Esophagus muscularis mucosa (tissue), 4 donors: ENCODE measurements around the gene PCGF5. TPM values are rescaled to one million over a fixed set of nuclear protein-coding genes. Genes with fewer than 3 reads are reported as not detected.

ENCODE experiments used
- DNase-seq: peaks from one replicate; pipeline ENCODE4 v3.0.0-alpha.2; 2017; ENCODE audit errors: extremely low spot score
- H3K27ac ChIP-seq, 4 donors: fragments of 200-600 bp; sonication (generic); replicated peaks in 1 of 4; 1 replicate in 3 of 4; 2 replicates in 1 of 4; pipeline ENCODE4 v1.5.1; 2016 to 2019; ENCODE audit warnings: mild to moderate bottlenecking in 1 of 4
- H3K27me3 ChIP-seq, 4 donors: fragments of 200-600 bp; sonication (generic); one replicate each; pipeline versions ENCODE4 v1.5.1 to v1.6.0; 2016 to 2019
- H3K36me3 ChIP-seq, 4 donors: fragments of 200-600 bp; sonication (generic); one replicate each; pipeline ENCODE4 v1.5.1; 2016 to 2019
- H3K4me1 ChIP-seq, 4 donors: fragments of 200-600 bp; sonication (generic); one replicate each; pipeline ENCODE4 v1.5.1; 2016 to 2019
- H3K4me3 ChIP-seq, 4 donors: fragments of 200-600 bp; sonication (generic); 1 replicate in 2 of 4; 2 replicates in 2 of 4; pipeline ENCODE4 v1.5.1; 2016 to 2019; ENCODE audit warnings: mild to moderate bottlenecking in 4 of 4, moderate library complexity in 1 of 4
- H3K9me3 ChIP-seq, 4 donors: fragments of 200-600 bp; sonication (generic); 1 replicate in 3 of 4; 2 replicates in 1 of 4; pipeline ENCODE4 v1.5.1; 2016 to 2019
- CTCF ChIP-seq, 3 experiments: fragments of 200-600 bp in 2 of 3; fragments of 450-650 bp in 1 of 3; sonication (generic) in 2 of 3; IDR thresholded peaks; one replicate each; pipeline ENCODE4 v1.5.1; 2017 to 2019; ENCODE audit warnings: antibody characterized with exemption in 3 of 3, mild to moderate bottlenecking in 2 of 3, moderate library complexity in 1 of 3
- EP300 ChIP-seq: sonication (generic); formaldehyde crosslinking; IDR thresholded peaks from one replicate; pipeline ENCODE4 v1.6.1; 2017; ENCODE audit warnings: antibody characterized with exemption
- POLR2A ChIP-seq: fragments of 450-650 bp; IDR thresholded peaks from one replicate; pipeline ENCODE4 v1.6.1; 2017; ENCODE audit warnings: antibody characterized with exemption, moderate library complexity, mild to moderate bottlenecking, low read depth
- POLR2AphosphoS5 ChIP-seq, 2 donors: sonication (generic); formaldehyde crosslinking; IDR thresholded peaks; one replicate each; pipeline ENCODE4 v1.6.1; 2017; ENCODE audit warnings: antibody characterized with exemption in 2 of 2
- WGBS: methylation state at CpG from one replicate; pipeline ENCODE4 v1.1.5; 2018; 5-methylcytosine and 5-hydroxymethylcytosine counted together
- intact Hi-C: fragments of 100-400 bp; cut with DNase I; formaldehyde crosslinking; loops from one replicate; pipeline ENCODE4 v1.15.1; 2023
- total RNA-seq, 4 donors: library from RNA; depleted of rRNA; stranded (reverse); fragments of >200 nt; gene quantifications; one replicate each; pipeline versions ENCODE4 v1.1.0 to v1.2.1, GENCODE V29; 2016

Gene PCGF5
- total RNA-seq, 4 donors from 2014 or later = 41.6 to 62.7 (median 52.6) TPM

- intact Hi-C loops = no loop called here
- H3K9me3 ChIP-seq = peaks cover 0 to 7% (median 2%) of the 10 kb centered on the region in 4 donors
- WGBS = 92% methylated on average over 4 of the region's 4 CpGs
- H3K4me1 ChIP-seq = no peaks in the 10 kb centered on the region
- H3K36me3 ChIP-seq = no peaks in the 10 kb centered on the region
- H3K4me3 ChIP-seq = no peak overlapping the region
- no peaks in the 10 kb centered on the region for H3K27me3 ChIP-seq
- no peak for DNase-seq
- H3K27ac ChIP-seq = no peak overlapping the region
- TF ChIP-seq POLR2AphosphoS5 (IDR thresholded peaks at IDR 0.05) (no peak), EP300 (no peak), CTCF (IDR thresholded peaks at IDR 0.05) (no peak), POLR2A (no peak)
These were observed 108.0 kb downstream of the PCGF5 start for GRCh38 chr10:91328320-91328984.

Other genes starting within 250 kb of the PCGF5 start
- gene HECTD2, start 189.7 kb downstream of the PCGF5 start, total RNA-seq = 10 to 100 TPM; 18.2 to 29.5 (median 21.5) TPM